IMR-90 (cell line): ENCODE results near the gene PTP4A2.

ENCODE experiments used
- BHLHE40 ChIP-seq: fragments of 150-350 bp; IDR thresholded peaks from 2 replicates; pipeline ENCODE4 v1.6.1; 2016; ENCODE audit warnings: mild to moderate bottlenecking, low read depth, low read length
- CEBPB ChIP-seq: IDR thresholded peaks from 2 replicates; pipeline ENCODE4 v1.6.1; 2012; ENCODE audit warnings: low read depth, low read length, improper control_type of control experiment
- CTCF ChIP-seq: conservative IDR thresholded peaks from 2 replicates; pipeline ENCODE4 v1.5.1; 2012; ENCODE audit warnings: mild to moderate bottlenecking, low read depth, low read length, improper control_type of control experiment
- ELK1 ChIP-seq: fragments of 150-350 bp; IDR thresholded peaks from 2 replicates; pipeline ENCODE4 v1.6.1; 2016; ENCODE audit warnings: low read depth, mild to moderate bottlenecking, low read length, moderate library complexity, borderline replicate concordance
- MAFK ChIP-seq: IDR thresholded peaks from 2 replicates; pipeline ENCODE4 v1.6.1; 2012; ENCODE audit warnings: low read depth, low read length, improper control_type of control experiment
- MAZ ChIP-seq: IDR thresholded peaks from 2 replicates; pipeline ENCODE4 v1.6.1; 2012; ENCODE audit warnings: low read depth, mild to moderate bottlenecking, low read length, improper control_type of control experiment, moderate library complexity, borderline replicate concordance
- MXI1 ChIP-seq: IDR thresholded peaks from 2 replicates; pipeline ENCODE4 v1.6.1; 2012; ENCODE audit warnings: low read depth, mild to moderate bottlenecking, low read length, moderate library complexity, borderline replicate concordance
- POLR2A ChIP-seq: IDR thresholded peaks from 2 replicates; pipeline ENCODE4 v1.6.1; 2012; ENCODE audit warnings: mild to moderate bottlenecking, low read depth, low read length
- RAD21 ChIP-seq: IDR thresholded peaks from 2 replicates; pipeline ENCODE4 v1.6.1; 2012; ENCODE audit warnings: low read length, improper control_type of control experiment
- RCOR1 ChIP-seq: IDR thresholded peaks from 2 replicates; pipeline ENCODE4 v1.6.1; 2012; ENCODE audit warnings: mild to moderate bottlenecking, low read length, improper control_type of control experiment; ENCODE audit not compliant: insufficient replicate concordance
- RFX5 ChIP-seq: IDR thresholded peaks from 2 replicates; pipeline ENCODE4 v1.8.0; 2012; ENCODE audit warnings: low read depth, mild to moderate bottlenecking, low read length, moderate library complexity
- SMC3 ChIP-seq: fragments of 150-350 bp; IDR thresholded peaks from 2 replicates; pipeline ENCODE4 v1.6.1; 2016; ENCODE audit warnings: low read depth, mild to moderate bottlenecking, antibody characterized with exemption, low read length, moderate library complexity
- USF2 ChIP-seq: fragments of 150-350 bp; IDR thresholded peaks from 2 replicates; pipeline ENCODE4 v1.6.1; 2017; ENCODE audit warnings: mild to moderate bottlenecking, antibody characterized with exemption, low read length, low read depth

- TF ChIP-seq CTCF = no peak
- TF ChIP-seq USF2 = no peak
- no peak for TF ChIP-seq POLR2A
- no peak for TF ChIP-seq CEBPB
- TF ChIP-seq MXI1 = no peak
- TF ChIP-seq RAD21 = no peak
- TF ChIP-seq MAFK = no peak
- TF ChIP-seq SMC3 = no peak
- no peak for TF ChIP-seq RCOR1
- TF ChIP-seq RFX5 = no peak
- no peak for TF ChIP-seq MAZ
- no peak for TF ChIP-seq ELK1
- TF ChIP-seq BHLHE40 = no peak
These were observed 49.9 kb downstream of the PTP4A2 start for GRCh38 chr1:31888291-31888690.
